H1 (cell line): Measurements from ENCODE around the gene NKG7. TPM values are rescaled to one million over a fixed set of nuclear protein-coding genes. Genes with fewer than 3 reads are reported as not detected.
A peak's percentile ranks its signal among the peaks of the same experiment; 100 is the strongest.

Experiments
- CTCF ChIA-PET: fragments of 300-600 bp; sonication (Branson Sonifier 250); formaldehyde crosslinking; loops from one replicate; lab custom pipeline; 2021; ENCODE audit not compliant: partially characterized antibody; lab: Charles Lee
- POLR2A ChIA-PET: fragments of 300-600 bp; sonication (Branson Sonifier 250); formaldehyde crosslinking; loops from one replicate; lab custom pipeline; 2021; ENCODE audit warnings: inconsistent platforms; ENCODE audit not compliant: partially characterized antibody; lab: Charles Lee
- DNase-seq, 2 experiments: peaks; one replicate each; pipeline versions ENCODE4 v3.0.0 to v3.0.0-alpha.2; 2010 to 2022; ENCODE audit warnings: low spot score in 2 of 2, low read depth in 1 of 2, mixed read lengths in 1 of 2
- FAIRE-seq: peaks from 2 replicates; lab custom pipeline; 2011; peaks lifted over from hg19 to GRCh38; lab: Jason Lieb, UNC
- H2AFZ ChIP-seq: 2 replicates; pipeline ENCODE4 v1.8.1; 2012; ENCODE audit warnings: low read length, inconsistent platforms
- H2AK5ac ChIP-seq: 2 replicates; pipeline ENCODE4 v1.6.1; 2013; ENCODE audit warnings: low read depth, low read length
- H2BK120ac ChIP-seq: replicated peaks from 2 replicates; pipeline ENCODE3; 2013; ENCODE audit warnings: low read depth, low read length, inconsistent platforms
- H2BK12ac ChIP-seq: 2 replicates; pipeline ENCODE4 v1.6.1; 2013; ENCODE audit warnings: low read depth, low read length
- H2BK15ac ChIP-seq: 2 replicates; pipeline ENCODE4 v1.6.1; 2013; ENCODE audit warnings: low read length
- H2BK20ac ChIP-seq: 2 replicates; pipeline ENCODE4 v1.6.1; 2013; ENCODE audit warnings: low read length
- H2BK5ac ChIP-seq: 2 replicates; pipeline ENCODE4 v1.6.1; 2013; ENCODE audit warnings: low read depth, low read length
- H3K14ac ChIP-seq: 2 replicates; pipeline ENCODE4 v1.6.1; 2013; ENCODE audit warnings: inconsistent platforms; ENCODE audit not compliant: insufficient read length
- H3K18ac ChIP-seq: 2 replicates; pipeline ENCODE4 v1.6.1; 2013; ENCODE audit warnings: low read length; ENCODE audit errors: extremely low read depth
- H3K23ac ChIP-seq: 2 replicates; pipeline ENCODE4 v1.6.1; 2013; ENCODE audit warnings: inconsistent platforms; ENCODE audit not compliant: insufficient read length
- H3K23me2 ChIP-seq: 2 replicates; pipeline ENCODE4 v1.6.1; 2013; ENCODE audit warnings: low read depth, low read length
- H3K27ac ChIP-seq: 2 replicates; pipeline ENCODE4 v1.6.1; 2011; ENCODE audit warnings: low read depth, low read length, inconsistent platforms
- H3K27me3 ChIP-seq, 4 experiments: replicated peaks in 1 of 4; 1 replicate in 1 of 4; 2 replicates in 3 of 4; pipeline versions ENCODE4 v1.6.1 to v1.8.1; 2011 to 2013; ENCODE audit warnings: low read length in 3 of 4, mild to moderate bottlenecking in 3 of 4, inconsistent platforms in 2 of 4, mixed read lengths in 2 of 4, moderate library complexity in 1 of 4; ENCODE audit not compliant: control insufficient read depth in 3 of 4, insufficient read depth in 3 of 4; ENCODE audit errors: extremely low read depth in 1 of 4
- H3K36me3 ChIP-seq, 4 experiments: 2 replicates each; pipeline versions ENCODE4 v1.6.1 to v1.8.1; 2011 to 2013; ENCODE audit warnings: mild to moderate bottlenecking in 4 of 4, low read length in 3 of 4, moderate library complexity in 2 of 4, control low read depth in 1 of 4, inconsistent platforms in 1 of 4; ENCODE audit not compliant: insufficient read depth in 4 of 4, control insufficient read depth in 2 of 4
- H3K4ac ChIP-seq: replicated peaks from 2 replicates; pipeline ENCODE3; 2013; ENCODE audit warnings: low read length, low read depth, mixed read lengths, inconsistent platforms; ENCODE audit not compliant: insufficient read length
- H3K4me1 ChIP-seq, 4 experiments: replicated peaks in 1 of 4; 1 replicate in 1 of 4; 2 replicates in 3 of 4; pipeline versions ENCODE4 v1.6.1 to v1.8.1; 2011 to 2013; ENCODE audit warnings: low read length in 3 of 4, inconsistent platforms in 2 of 4, mixed read lengths in 1 of 4; ENCODE audit not compliant: insufficient read depth in 4 of 4, control insufficient read depth in 3 of 4
- H3K4me2 ChIP-seq, 2 experiments: 2 replicates each; pipeline versions ENCODE4 v1.6.1 to v1.8.1; 2011 to 2013; ENCODE audit warnings: low read depth in 2 of 2, low read length in 2 of 2, control low read depth in 1 of 2, inconsistent platforms in 1 of 2, mild to moderate bottlenecking in 1 of 2; ENCODE audit not compliant: insufficient read depth in 1 of 2
- H3K4me3 ChIP-seq, 4 experiments: fragments of 200-600, 300-600 bp in 1 of 4; sonication (generic), shearing (Covaris generic), sonication (Bioruptor Twin) in 1 of 4; 2 replicates each; pipeline versions ENCODE4 v1.5.1 to v1.8.1; 2011 to 2016; ENCODE audit warnings: low read length in 4 of 4, low read depth in 3 of 4, control low read depth in 2 of 4, inconsistent platforms in 2 of 4, mild to moderate bottlenecking in 2 of 4, mixed read lengths in 1 of 4, moderate library complexity in 1 of 4; ENCODE audit not compliant: insufficient read depth in 2 of 4; ENCODE audit errors: extremely low read depth in 1 of 4
- H3K56ac ChIP-seq: replicated peaks from 2 replicates; pipeline ENCODE3; 2013; ENCODE audit warnings: low read depth, mild to moderate bottlenecking, mixed read lengths, low read length, inconsistent platforms; ENCODE audit not compliant: insufficient read length
- H3K79me1 ChIP-seq: 2 replicates; pipeline ENCODE4 v1.6.1; 2013; ENCODE audit warnings: low read depth, low read length, control low read depth
- H3K79me2 ChIP-seq, 2 experiments: 2 replicates each; pipeline versions ENCODE4 v1.6.1 to v1.8.1; 2012 to 2013; ENCODE audit warnings: low read length in 2 of 2, mild to moderate bottlenecking in 2 of 2, inconsistent platforms in 1 of 2; ENCODE audit not compliant: insufficient read depth in 2 of 2, control insufficient read depth in 1 of 2
- H3K9ac ChIP-seq, 4 experiments: replicated peaks in 1 of 4; 1 replicate in 1 of 4; 2 replicates in 3 of 4; pipeline versions ENCODE4 v1.6.1 to v1.8.1; 2011 to 2013; ENCODE audit warnings: low read depth in 3 of 4, low read length in 3 of 4, control low read depth in 2 of 4, mild to moderate bottlenecking in 2 of 4, moderate library complexity in 2 of 4, inconsistent platforms in 1 of 4; ENCODE audit errors: extremely low read depth in 1 of 4
- H3K9me3 ChIP-seq, 2 experiments: 2 replicates each; pipeline versions ENCODE4 v1.6.1 to v1.8.1; 2012 to 2013; ENCODE audit warnings: mild to moderate bottlenecking in 2 of 2, moderate library complexity in 2 of 2, control low read depth in 1 of 2, inconsistent platforms in 1 of 2, low read depth in 1 of 2, low read length in 1 of 2, mixed read lengths in 1 of 2; ENCODE audit not compliant: insufficient read depth in 2 of 2
- H4K20me1 ChIP-seq, 2 experiments: replicated peaks in 1 of 2; 2 replicates each; pipeline versions ENCODE3 to v1.8.1; 2011 to 2013; ENCODE audit warnings: inconsistent platforms in 2 of 2, low read length in 2 of 2, mild to moderate bottlenecking in 1 of 2; ENCODE audit not compliant: insufficient read depth in 2 of 2, control insufficient read depth in 1 of 2
- H4K5ac ChIP-seq: 2 replicates; pipeline ENCODE4 v1.6.1; 2013; ENCODE audit warnings: low read length, low read depth, mixed read lengths, inconsistent platforms; ENCODE audit not compliant: insufficient read length
- H4K8ac ChIP-seq: 2 replicates; pipeline ENCODE4 v1.8.0; 2013; ENCODE audit warnings: mild to moderate bottlenecking, moderate library complexity, low read length, inconsistent platforms; ENCODE audit not compliant: insufficient read depth; ENCODE audit errors: extremely low read depth
- H4K91ac ChIP-seq: replicated peaks from 2 replicates; pipeline ENCODE3; 2013; ENCODE audit warnings: low read length, mixed read lengths, inconsistent platforms; ENCODE audit not compliant: insufficient read length
- CBX5 ChIP-seq: fragments of 300-800, 300-1000 bp; sonication (generic); IDR thresholded peaks from 2 replicates; pipeline ENCODE4 v1.7.1; 2016; ENCODE audit warnings: antibody characterized with exemption, low read length, low read depth
- SUZ12 ChIP-seq: fragments of 200-600 bp; sonication (generic); IDR thresholded peaks from 2 replicates; pipeline ENCODE4 v1.6.1; 2012; ENCODE audit warnings: mild to moderate bottlenecking, inconsistent platforms, low read length, moderate library complexity, mixed read lengths
- WGBS, 2 experiments: shearing (Covaris generic) in 1 of 2; methylation state at CpG; one replicate each; pipeline versions ENCODE4 v1.1.6 to v1.1.7; 2013 to 2015; ENCODE audit warnings: low lambda C conversion rate in 2 of 2, mixed read lengths in 2 of 2, inconsistent platforms in 1 of 2, low coverage in 1 of 2, missing lambda C conversion rate in 1 of 2; ENCODE audit not compliant: insufficient replicate concordance in 2 of 2, insufficient coverage in 1 of 2, insufficient read length in 1 of 2; ENCODE audit errors: extremely low coverage in 1 of 2, missing lambda C conversion rate in 1 of 2; 5-methylcytosine and 5-hydroxymethylcytosine counted together
- polyA plus RNA-seq, 7 experiments: library from polyadenylated mRNA; depleted of rRNA in 3 of 7; stranded (reverse) in 5 of 7; unstranded in 2 of 7; fragments of >200 nt in 5 of 7; fragments of 200-250 nt in 2 of 7; gene quantifications; 1 replicate in 5 of 7; 2 replicates in 1 of 7; 4 replicates in 1 of 7; pipeline versions ENCODE4 v1.2.1 to v1.2.3, GENCODE V29; 2011 to 2013; ENCODE audit warnings: missing spikeins in 2 of 7, mixed read lengths in 2 of 7
- total RNA-seq: library from RNA; stranded (reverse); fragmentation: NEBNext Ultra II Directional; extraction: Animal tissue kit (Norgen Biotek cat#: 25700); gene quantifications from 2 replicates; pipeline ENCODE4 v1.2.1, GENCODE V29; 2021

NKG7 gene
- total and polyA plus RNA-seq, 2 of the 8 experiments (the other 6 are each of a cell fraction or from before 2014, with no cell fraction given): not detected

DNA sequence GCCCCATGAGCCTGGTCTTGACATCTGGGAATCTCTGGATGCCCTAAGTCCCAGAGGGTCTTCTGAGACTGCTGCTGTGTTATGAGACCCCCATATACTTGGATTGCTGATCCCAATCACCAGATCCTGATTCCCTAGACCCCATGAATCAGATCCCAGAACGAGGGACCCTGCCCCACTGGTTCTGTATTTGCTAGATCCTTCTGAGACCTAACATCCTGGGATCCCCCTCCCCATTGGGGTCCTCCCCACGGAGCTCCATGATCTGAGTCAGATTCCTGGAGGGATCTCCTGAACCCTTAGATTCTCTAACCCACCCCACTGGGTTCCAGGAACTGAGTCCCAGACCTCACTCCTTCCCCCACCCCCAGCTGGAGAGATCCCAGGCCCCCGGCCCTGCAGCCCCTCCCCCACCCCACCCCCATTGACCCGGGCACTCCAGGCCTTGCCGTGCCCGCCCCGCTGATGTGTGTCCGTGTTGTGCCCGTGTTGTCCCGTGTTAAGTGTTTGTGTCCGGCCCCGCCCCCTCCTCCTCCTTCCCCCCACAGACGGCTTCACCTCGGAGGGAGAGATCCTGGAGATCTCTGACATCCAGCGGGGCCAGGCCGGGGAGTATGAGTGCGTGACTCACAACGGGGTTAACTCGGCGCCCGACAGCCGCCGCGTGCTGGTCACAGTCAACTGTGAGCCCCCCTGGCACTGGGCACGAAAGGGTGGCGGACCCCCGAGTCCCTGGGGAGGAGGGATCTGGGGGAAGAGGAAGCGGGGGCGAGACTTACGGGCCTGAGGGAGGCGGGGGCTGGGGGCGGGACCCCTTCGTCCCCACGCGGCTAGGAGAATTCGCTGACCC lies 46.0 kb downstream of the NKG7 start:
- CTCF ChIA-PET: interaction anchor here (0.7 to 1.8 kb wide), 8 partner anchors 9 to 168 kb away, joined by 3 to 6 read pairs (median 4); no protein-coding TSS in a partner anchor
- H3K36me3 ChIP-seq: peaks cover 0 to 13% (median 2%) of the 10 kb centered on the region in 4 experiments; a peak in 4 of 8 replicates
- peaks cover 0 to 6% (median 4%) of the 10 kb centered on the region in 4 experiments; a peak in 4 of 7 replicates for H3K27me3 ChIP-seq
- no peak for DNase-seq
- no peak overlapping the region for H2BK12ac ChIP-seq
- no peak overlapping the region for H3K18ac ChIP-seq
- no peak overlapping the region for H2BK20ac ChIP-seq
- H3K27ac ChIP-seq: no peak overlapping the region
- no peak overlapping the region for H3K14ac ChIP-seq
- no peaks in the 10 kb centered on the region for H3K79me1 ChIP-seq
- H3K56ac ChIP-seq: no peak overlapping the region
- H3K23ac ChIP-seq: no peak overlapping the region
- no peak overlapping the region for H2BK15ac ChIP-seq
- no peaks in the 10 kb centered on the region for H3K79me2 ChIP-seq
- peak overlapping the region; percentile 21 to 62 (median 42) for H3K4me3 ChIP-seq
- H3K4me1 ChIP-seq: peaks cover 0 to 8% (median 5%) of the 10 kb centered on the region in 4 experiments; a peak in 4 of 7 replicates
- H3K4me2 ChIP-seq: peak overlapping the region; percentile 36 to 97
- H4K8ac ChIP-seq: no peak overlapping the region
- no peak overlapping the region for H3K9ac ChIP-seq
- no peak for FAIRE-seq
- WGBS, 2 experiments: 63% methylated on average over 3 of the region's 36 CpGs; no CpG with 5 or more reads in 1 of the 2 experiments
- H3K9me3 ChIP-seq: no peaks in the 10 kb centered on the region
- peaks cover 3 to 4% of the 10 kb centered on the region in 2 experiments for H4K20me1 ChIP-seq
- peaks cover 6% of the 10 kb centered on the region; the same call in 1 of the 2 replicates for H3K23me2 ChIP-seq
- no peak overlapping the region for H4K5ac ChIP-seq
- no peak overlapping the region for H2AFZ ChIP-seq
- no peak overlapping the region for H2AK5ac ChIP-seq
- no peak overlapping the region for H3K4ac ChIP-seq
- TF ChIP-seq SUZ12: 0 out of 2 replicates have a peak, but pooled peaks have one; percentile 26
- no peak for TF ChIP-seq CBX5
- H2BK120ac ChIP-seq: no peak overlapping the region
- no peak overlapping the region for H2BK5ac ChIP-seq
- H4K91ac ChIP-seq: no peak overlapping the region
- POLR2A ChIA-PET: interaction anchor here (0.7 to 3.4 kb wide), 6 partner anchors 8 to 381 kb away, joined by 3 to 19 read pairs (median 4); no protein-coding TSS in a partner anchor
